KOPT-K1 (cell line): ENCODE measurements around the gene B3GAT1.
"Not testable (repeated sequence)": the region's sequence is repeated elsewhere in the genome, so short reads cannot be mapped to it uniquely, and the experiment has no call there.

Experiments
- H3K27ac ChIP-seq: fragments of 200-600 bp; sonication (generic); 2 replicates; pipeline ENCODE4 v1.5.1; 2016; ENCODE audit warnings: antibody characterized with exemption, mild to moderate bottlenecking, low read depth, low read length; ENCODE audit not compliant: poor library complexity, severe bottlenecking
- H3K36me3 ChIP-seq: fragments of 200-600 bp; sonication (generic); 2 replicates; pipeline ENCODE4 v1.5.1; 2017; ENCODE audit warnings: antibody characterized with exemption, mild to moderate bottlenecking, low read length, moderate library complexity; ENCODE audit not compliant: insufficient read depth
- H3K9me3 ChIP-seq: fragments of 200-600 bp; sonication (generic); 2 replicates; pipeline ENCODE4 v1.5.1; 2017; ENCODE audit warnings: antibody characterized with exemption, low read length, mild to moderate bottlenecking; ENCODE audit not compliant: insufficient read depth, poor library complexity, severe bottlenecking

B3GAT1 gene

GRCh38 chr11:134355656-134356055, 56.4 kb downstream of the B3GAT1 start:
- Histone ChIP-seq H3K36me3 (no peaks in the 10 kb centered on the region), H3K27ac (no peak overlapping the region), H3K9me3 (peaks cover 4% of the 10 kb centered on the region)

- no peak overlapping the region for H3K27ac ChIP-seq
Observed at GRCh38 chr11:134355136-134355535, 56.9 kb downstream of the B3GAT1 start.

GRCh38 chr11:134352111-134352510, 59.9 kb downstream of the B3GAT1 start:
- Histone ChIP-seq H3K27ac (no peak overlapping the region), H3K36me3 (no peaks in the 10 kb centered on the region), H3K9me3 (peaks cover 4% of the 10 kb centered on the region)

More at GRCh38 chr11:134355136-134355535, 56.9 kb downstream of the B3GAT1 start:
- no peaks in the 10 kb centered on the region for H3K36me3 ChIP-seq
- peaks cover 4% of the 10 kb centered on the region for H3K9me3 ChIP-seq

- Histone ChIP-seq H3K9me3 (peaks cover 4% of the 10 kb centered on the region), H3K36me3 (no peaks in the 10 kb centered on the region), H3K27ac (no peak overlapping the region)
Observed at GRCh38 chr11:134350381-134350780, 61.7 kb downstream of the B3GAT1 start.

GRCh38 chr11:134349802-134350355, 62.2 kb downstream of the B3GAT1 start:
- Histone ChIP-seq H3K27ac (no peak overlapping the region), H3K9me3 (peaks cover 4% of the 10 kb centered on the region), H3K36me3 (no peaks in the 10 kb centered on the region)

- Histone ChIP-seq H3K9me3 (peaks cover 4% of the 10 kb centered on the region), H3K27ac (no peak overlapping the region), H3K36me3 (no peaks in the 10 kb centered on the region)
Observed at GRCh38 chr11:134349109-134349801, 62.8 kb downstream of the B3GAT1 start.

GRCh38 chr11:134347441-134347840, 64.6 kb downstream of the B3GAT1 start:
- no peak overlapping the region for H3K27ac ChIP-seq
- H3K9me3 ChIP-seq = no peaks in the 10 kb centered on the region
- no peaks in the 10 kb centered on the region for H3K36me3 ChIP-seq

GRCh38 chr11:134346976-134347350, 65.1 kb downstream of the B3GAT1 start:
- H3K9me3 ChIP-seq = no peaks in the 10 kb centered on the region
- no peaks in the 10 kb centered on the region for H3K36me3 ChIP-seq

GRCh38 chr11:134346101-134346975, 65.7 kb downstream of the B3GAT1 start:
- Histone ChIP-seq H3K36me3 (no peaks in the 10 kb centered on the region), H3K9me3 (no peaks in the 10 kb centered on the region)

More at GRCh38 chr11:134346976-134347350, 65.1 kb downstream of the B3GAT1 start:
- H3K27ac ChIP-seq = no peak overlapping the region

GRCh38 chr11:134345237-134345550, 66.8 kb downstream of the B3GAT1 start:
- Histone ChIP-seq H3K9me3 (no peaks in the 10 kb centered on the region), H3K36me3 (no peaks in the 10 kb centered on the region), H3K27ac (no peak overlapping the region)

More at GRCh38 chr11:134346101-134346975, 65.7 kb downstream of the B3GAT1 start:
- no peak overlapping the region for H3K27ac ChIP-seq

GRCh38 chr11:134344497-134345236, 67.4 kb downstream of the B3GAT1 start:
- H3K9me3 ChIP-seq, H3K27ac ChIP-seq, H3K36me3 ChIP-seq: not testable (repeated sequence)

- Histone ChIP-seq H3K27ac (no peak overlapping the region), H3K9me3 (no peaks in the 10 kb centered on the region), H3K36me3 (no peaks in the 10 kb centered on the region)
Observed at GRCh38 chr11:134343646-134344045, 68.4 kb downstream of the B3GAT1 start.

GRCh38 chr11:134342572-134343340, 69.3 kb downstream of the B3GAT1 start:
- Histone ChIP-seq H3K9me3 (no peaks in the 10 kb centered on the region), H3K36me3 (no peaks in the 10 kb centered on the region), H3K27ac (no peak overlapping the region)

- H3K27ac ChIP-seq = no peak overlapping the region
- H3K36me3 ChIP-seq = no peaks in the 10 kb centered on the region
- no peaks in the 10 kb centered on the region for H3K9me3 ChIP-seq
Observed at GRCh38 chr11:134341805-134342571, 70.1 kb downstream of the B3GAT1 start.
